ENCODE measurements around the gene SDR42E2. TPM values are rescaled to one million over a fixed set of nuclear protein-coding genes. Genes with fewer than 3 reads are reported as not detected.
"Not testable (repeated sequence)": the region's sequence is repeated elsewhere in the genome, so short reads cannot be mapped to it uniquely, and the experiment has no call there.

SDR42E2 gene
- total RNA-seq, 4 donors from 2014 or later: not detected

DNA sequence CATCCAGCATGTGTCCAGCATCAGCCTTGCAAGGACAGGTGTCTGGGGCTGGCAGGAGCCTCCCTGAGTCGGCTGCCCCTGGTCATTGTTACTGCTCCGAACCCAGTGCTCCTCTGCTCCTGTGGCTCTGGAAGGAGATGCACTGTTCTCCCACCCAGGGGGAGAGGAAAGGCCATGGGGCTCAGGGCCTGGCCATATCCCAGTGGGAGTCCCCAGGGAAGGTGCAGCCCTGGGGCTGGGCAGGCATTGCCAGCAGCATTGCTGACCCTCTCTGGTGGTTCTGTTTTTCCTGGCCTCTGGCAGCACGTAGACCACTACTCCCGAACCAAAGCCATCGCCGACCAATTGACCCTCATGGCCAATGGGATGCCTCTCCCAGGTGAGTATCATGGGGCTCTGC is 9.6 kb downstream of the SDR42E2 start:
- no peak overlapping the region for H3K4me3 ChIP-seq
- H3K27ac ChIP-seq: no peak overlapping the region
- TF ChIP-seq, protein P1, sequence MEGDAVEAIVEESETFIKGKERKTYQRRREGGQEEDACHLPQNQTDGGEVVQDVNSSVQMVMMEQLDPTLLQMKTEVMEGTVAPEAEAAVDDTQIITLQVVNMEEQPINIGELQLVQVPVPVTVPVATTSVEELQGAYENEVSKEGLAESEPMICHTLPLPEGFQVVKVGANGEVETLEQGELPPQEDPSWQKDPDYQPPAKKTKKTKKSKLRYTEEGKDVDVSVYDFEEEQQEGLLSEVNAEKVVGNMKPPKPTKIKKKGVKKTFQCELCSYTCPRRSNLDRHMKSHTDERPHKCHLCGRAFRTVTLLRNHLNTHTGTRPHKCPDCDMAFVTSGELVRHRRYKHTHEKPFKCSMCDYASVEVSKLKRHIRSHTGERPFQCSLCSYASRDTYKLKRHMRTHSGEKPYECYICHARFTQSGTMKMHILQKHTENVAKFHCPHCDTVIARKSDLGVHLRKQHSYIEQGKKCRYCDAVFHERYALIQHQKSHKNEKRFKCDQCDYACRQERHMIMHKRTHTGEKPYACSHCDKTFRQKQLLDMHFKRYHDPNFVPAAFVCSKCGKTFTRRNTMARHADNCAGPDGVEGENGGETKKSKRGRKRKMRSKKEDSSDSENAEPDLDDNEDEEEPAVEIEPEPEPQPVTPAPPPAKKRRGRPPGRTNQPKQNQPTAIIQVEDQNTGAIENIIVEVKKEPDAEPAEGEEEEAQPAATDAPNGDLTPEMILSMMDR (IDR thresholded peaks at IDR 0.05): no peak
- TF ChIP-seq POLR2A (IDR thresholded peaks at IDR 0.05): no peak
- no peak for DNase-seq
- no peaks in the 10 kb centered on the region for H3K4me1 ChIP-seq
- intact Hi-C loops (cut with DNase I): no loop called here
- 100% methylated on average over 1 of the region's 6 CpGs; no CpG with 5 or more reads in 1 of the 2 donors for WGBS, 2 donors
- H3K36me3 ChIP-seq: no peaks in the 10 kb centered on the region
- no peaks in the 10 kb centered on the region for H3K9me3 ChIP-seq
- no peaks in the 10 kb centered on the region for H3K27me3 ChIP-seq

DNA sequence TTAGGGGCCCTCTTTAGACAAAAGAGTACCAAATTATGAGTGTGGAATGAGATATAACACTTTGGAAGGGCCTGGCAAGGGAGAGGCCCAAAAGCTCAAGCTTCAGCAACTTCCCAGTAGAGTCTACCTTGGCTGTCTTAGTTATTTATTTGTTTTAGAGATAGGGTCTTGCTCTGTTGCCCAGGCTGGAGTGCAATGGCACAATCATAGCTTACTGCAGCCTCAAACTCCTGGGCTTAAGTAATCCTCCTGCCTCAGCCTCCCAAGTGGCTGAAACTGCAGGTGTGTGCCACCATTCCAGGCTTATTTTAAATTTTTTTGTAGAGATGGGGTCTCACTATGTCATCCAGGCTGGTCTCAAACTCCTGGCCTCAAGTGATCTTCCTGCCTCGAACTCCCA is 10.3 kb downstream of the SDR42E2 start:
- H3K27me3 ChIP-seq; H3K4me1 ChIP-seq; H3K27ac ChIP-seq; DNase-seq; H3K4me3 ChIP-seq; H3K36me3 ChIP-seq; intact Hi-C loops (cut with DNase I); H3K9me3 ChIP-seq: not testable (repeated sequence)
- WGBS, 2 donors: 58 to 83% methylated on average over 1 of the region's 1 CpG

DNA sequence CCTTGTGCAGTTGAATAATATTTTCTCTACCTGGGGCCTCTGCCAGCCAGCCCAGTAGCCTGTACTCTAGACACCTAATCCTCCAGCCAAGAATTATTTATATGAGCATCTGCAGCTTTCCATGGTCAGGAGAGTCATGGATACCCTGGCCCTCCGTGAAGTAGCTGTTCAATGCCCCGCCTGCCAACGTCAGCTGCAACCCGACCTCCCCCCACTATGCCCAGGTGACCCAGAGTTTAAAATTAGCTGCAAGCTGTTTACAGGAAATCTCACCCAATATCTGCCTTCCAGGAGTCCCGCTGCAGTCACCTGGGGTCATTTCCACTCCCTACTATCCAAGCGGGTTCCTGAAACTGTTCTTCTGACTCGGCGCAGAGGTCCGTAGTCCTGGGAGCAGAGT is 12.3 kb downstream of the SDR42E2 start:
- Histone ChIP-seq H3K27me3 (no peaks in the 10 kb centered on the region), H3K4me3 (no peak overlapping the region), H3K9me3 (no peaks in the 10 kb centered on the region), H3K4me1 (no peaks in the 10 kb centered on the region), H3K27ac (no peak overlapping the region), H3K36me3 (no peaks in the 10 kb centered on the region)
- intact Hi-C loops (cut with DNase I): no loop called here
- 56 to 66% methylated on average over 6 to 7 of the region's 9 CpGs for WGBS, 2 donors
- no peak for DNase-seq
- no peak for TF ChIP-seq POLR2A (IDR thresholded peaks at IDR 0.05)
- TF ChIP-seq, protein P1 (IDR thresholded peaks at IDR 0.05): no peak

GRCh38 chr16:22177968-22178930 is 15.9 kb downstream of the SDR42E2 start:
- DNase-seq: no peak
- 48 to 94% methylated on average over 2 to 4 of the region's 18 CpGs for WGBS, 2 donors
- H3K4me3 ChIP-seq: no peak overlapping the region
- H3K27ac ChIP-seq: no peak overlapping the region
- no peaks in the 10 kb centered on the region for H3K9me3 ChIP-seq
- H3K27me3 ChIP-seq: no peaks in the 10 kb centered on the region
- TF ChIP-seq POLR2A (IDR thresholded peaks at IDR 0.05): no peak
- TF ChIP-seq, protein P1 (IDR thresholded peaks at IDR 0.05): no peak
- H3K36me3 ChIP-seq: no peaks in the 10 kb centered on the region
- no peaks in the 10 kb centered on the region for H3K4me1 ChIP-seq
- intact Hi-C loops (cut with DNase I): no loop called here

DNA sequence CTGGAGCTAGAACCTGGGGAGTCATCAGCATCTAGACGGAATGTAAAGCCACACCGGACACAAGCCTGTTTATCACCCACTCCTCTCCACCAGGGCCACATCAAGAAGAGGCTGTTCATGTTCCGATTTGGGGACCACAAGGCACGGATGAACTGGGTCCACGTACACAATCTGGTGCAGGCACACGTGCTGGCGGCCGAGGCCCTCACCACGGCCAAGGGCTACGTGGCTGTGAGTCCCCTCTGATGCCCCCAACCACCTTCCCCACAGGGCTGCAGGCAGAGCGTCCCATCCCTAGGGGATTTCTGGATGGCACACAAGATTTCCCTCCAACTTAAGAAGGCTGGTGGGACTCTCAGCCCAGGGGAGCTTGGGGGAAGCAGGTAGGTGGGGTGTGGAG is 19.1 kb downstream of the SDR42E2 start:
- DNase-seq: no peak
- intact Hi-C loops (cut with DNase I): loop anchor here (10.0 kb wide), 1 partner anchor 187 kb away; no protein-coding TSS in a partner anchor
- 73% methylated on average over 6 of the region's 11 CpGs; no CpG with 5 or more reads in 1 of the 2 donors for WGBS, 2 donors
- Histone ChIP-seq H3K27me3 (no peaks in the 10 kb centered on the region), H3K36me3 (no peaks in the 10 kb centered on the region), H3K27ac (no peak overlapping the region), H3K4me3 (no peak overlapping the region), H3K9me3 (no peaks in the 10 kb centered on the region), H3K4me1 (no peaks in the 10 kb centered on the region)
- no peak for TF ChIP-seq POLR2A (IDR thresholded peaks at IDR 0.05)
- TF ChIP-seq, protein P1 (IDR thresholded peaks at IDR 0.05): no peak
